ENCODE results near the gene APOA5.

DNA sequence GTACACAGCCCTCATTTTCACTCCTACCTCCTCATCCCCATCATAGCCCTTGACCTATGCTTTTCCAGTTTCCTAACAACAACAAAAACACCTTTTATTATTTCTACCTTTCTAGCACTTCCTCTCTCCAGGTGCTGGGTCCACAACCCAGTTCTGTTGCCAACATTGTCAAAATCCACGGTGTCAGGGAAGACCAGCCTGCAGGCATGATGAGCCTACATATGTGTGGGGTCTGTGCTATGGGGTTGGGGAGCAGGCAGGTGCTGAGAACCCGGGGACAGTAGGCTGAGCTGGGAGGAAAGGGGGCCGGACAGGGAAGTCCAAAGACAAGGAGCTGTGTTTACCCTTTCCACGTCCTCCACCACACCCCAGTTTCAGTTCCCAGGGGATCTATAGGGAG, 3.1 kb downstream of the APOA5 start:
- no peak for TF ChIP-seq POLR2AphosphoS5 (IDR thresholded peaks at IDR 0.05)
- TF ChIP-seq, protein P1, sequence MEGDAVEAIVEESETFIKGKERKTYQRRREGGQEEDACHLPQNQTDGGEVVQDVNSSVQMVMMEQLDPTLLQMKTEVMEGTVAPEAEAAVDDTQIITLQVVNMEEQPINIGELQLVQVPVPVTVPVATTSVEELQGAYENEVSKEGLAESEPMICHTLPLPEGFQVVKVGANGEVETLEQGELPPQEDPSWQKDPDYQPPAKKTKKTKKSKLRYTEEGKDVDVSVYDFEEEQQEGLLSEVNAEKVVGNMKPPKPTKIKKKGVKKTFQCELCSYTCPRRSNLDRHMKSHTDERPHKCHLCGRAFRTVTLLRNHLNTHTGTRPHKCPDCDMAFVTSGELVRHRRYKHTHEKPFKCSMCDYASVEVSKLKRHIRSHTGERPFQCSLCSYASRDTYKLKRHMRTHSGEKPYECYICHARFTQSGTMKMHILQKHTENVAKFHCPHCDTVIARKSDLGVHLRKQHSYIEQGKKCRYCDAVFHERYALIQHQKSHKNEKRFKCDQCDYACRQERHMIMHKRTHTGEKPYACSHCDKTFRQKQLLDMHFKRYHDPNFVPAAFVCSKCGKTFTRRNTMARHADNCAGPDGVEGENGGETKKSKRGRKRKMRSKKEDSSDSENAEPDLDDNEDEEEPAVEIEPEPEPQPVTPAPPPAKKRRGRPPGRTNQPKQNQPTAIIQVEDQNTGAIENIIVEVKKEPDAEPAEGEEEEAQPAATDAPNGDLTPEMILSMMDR (IDR thresholded peaks at IDR 0.05), result no peak

All from breast epithelium (tissue), 3 donors.